HG03108 (cell line): ENCODE data around the gene CDC42EP4.
"Not testable (repeated sequence)": the region's sequence is repeated elsewhere in the genome, so short reads cannot be mapped to it uniquely, and the experiment has no call there.

ENCODE experiments used
- ATAC-seq: cut with Tn5 transposase; IDR thresholded peaks from one replicate; pipeline ENCODE4 v1.9.1; 2021; ENCODE audit warnings: moderate library complexity; ENCODE audit not compliant: unreplicated experiment

CDC42EP4 gene

GRCh38 chr17:73343168-73343634, 31.4 kb upstream of the CDC42EP4 start:
- ATAC-seq, result no peak

GRCh38 chr17:73342541-73343167, 30.9 kb upstream of the CDC42EP4 start:
- ATAC-seq, result no peak

DNA sequence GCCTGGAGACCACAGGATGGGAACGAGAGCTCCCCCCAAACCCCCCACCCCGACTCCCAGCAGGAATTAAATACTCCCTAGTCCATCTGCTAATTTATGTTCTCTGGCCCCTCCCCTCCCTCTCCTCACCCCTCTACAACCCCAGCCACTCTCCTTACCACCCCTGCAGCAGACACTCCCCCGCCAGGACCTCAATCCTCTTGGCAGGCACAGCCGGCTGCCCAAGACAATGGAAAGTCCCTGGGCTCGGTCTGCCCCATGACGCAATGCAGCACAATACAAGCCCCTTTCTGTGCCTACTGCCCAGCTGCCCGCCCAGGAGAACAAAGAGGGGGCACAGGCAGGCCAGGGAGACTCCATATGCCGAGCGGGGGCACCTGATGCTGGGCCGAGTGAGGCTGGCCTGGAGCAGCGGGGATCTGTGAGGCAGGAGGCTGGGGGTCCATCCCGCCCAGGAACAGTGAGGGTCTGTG, 30.3 kb upstream of the CDC42EP4 start:
- no peak for ATAC-seq

DNA sequence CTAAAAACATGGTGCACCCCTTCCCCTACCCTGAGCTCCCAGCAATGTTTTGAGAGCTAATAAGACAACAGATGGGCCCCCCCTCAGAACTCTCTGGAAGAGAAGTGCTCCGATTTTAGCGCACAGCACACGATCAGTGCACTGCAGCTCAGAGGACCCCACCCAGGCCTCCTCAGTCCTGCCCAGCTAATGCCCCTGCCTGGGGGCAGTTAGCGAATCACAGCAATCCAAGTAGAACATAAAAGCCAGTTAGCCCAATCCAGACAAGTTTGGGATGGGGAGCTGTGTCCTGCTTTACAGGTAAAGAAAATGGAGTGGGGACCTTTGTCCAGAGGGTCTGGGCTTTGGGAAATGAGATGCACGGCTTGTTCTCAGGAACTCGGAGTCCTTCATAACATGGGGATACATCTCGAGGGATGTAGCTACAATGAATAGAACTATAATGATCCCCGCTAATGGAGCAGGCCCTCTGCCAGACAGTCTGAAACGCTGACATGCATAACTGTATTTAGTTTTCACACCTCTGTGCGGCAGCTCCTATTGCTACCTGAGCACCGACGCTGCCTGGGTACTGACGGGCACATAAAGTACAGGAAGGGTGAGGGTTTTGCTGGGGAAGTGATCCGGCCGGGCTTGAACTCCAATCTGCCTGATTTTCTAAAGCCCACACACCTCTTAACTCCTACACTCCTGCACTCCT, 29.7 kb upstream of the CDC42EP4 start:
- ATAC-seq, result no peak

- no peak for ATAC-seq
Observed at GRCh38 chr17:73340093-73340596, 28.3 kb upstream of the CDC42EP4 start.

DNA sequence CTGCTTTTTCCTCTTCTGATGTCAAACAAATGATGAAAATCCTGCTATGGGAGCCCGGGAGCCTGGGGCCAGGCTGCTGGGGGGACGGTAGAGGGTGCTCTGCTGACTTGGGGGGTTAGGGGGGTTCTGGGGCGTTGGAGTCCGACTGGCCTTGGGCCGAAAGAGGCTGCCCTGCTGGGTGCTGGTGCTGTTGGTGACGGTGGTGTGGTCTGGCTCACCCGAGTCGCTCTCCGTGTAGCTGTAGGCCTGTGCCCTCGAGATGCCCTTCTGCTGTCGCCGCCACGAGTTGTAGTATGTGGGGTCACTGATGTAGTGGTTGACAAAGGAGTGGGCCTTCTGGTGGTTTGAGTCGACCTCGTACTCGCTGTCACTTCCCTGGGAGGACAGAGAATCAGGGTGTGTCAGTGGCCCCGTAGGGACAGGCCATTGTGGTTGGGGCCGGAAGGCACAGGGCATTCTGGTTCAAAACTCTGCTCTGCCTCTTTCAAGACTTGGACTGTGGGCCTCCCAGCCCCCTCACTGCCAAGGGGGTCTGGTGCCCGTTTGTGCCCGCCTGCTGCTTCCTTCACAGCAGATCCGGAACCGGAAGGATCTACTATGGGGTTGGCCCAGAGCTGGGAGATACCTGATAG, 26.9 kb upstream of the CDC42EP4 start:
- no peak for ATAC-seq

- no peak for ATAC-seq
Observed at GRCh38 chr17:73338050-73338521, 26.3 kb upstream of the CDC42EP4 start.

DNA sequence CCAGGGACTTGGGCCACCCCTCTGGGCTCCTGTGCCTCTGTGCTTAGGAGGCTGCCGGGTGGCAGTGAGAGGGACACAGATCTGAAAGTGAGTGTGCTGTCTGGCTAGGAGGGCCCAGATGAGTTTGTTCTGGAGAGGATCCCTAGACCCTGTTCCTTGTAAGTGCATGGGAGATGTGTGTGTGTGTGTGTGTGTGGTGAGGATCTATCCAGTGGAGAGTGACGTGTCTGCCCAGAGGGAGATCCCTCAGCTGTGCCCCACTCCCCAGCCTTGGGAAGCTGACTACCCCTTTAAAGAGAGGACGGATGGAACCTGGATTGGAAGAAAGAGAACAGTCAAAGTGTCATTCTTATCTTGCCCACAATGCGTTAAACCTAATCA, 25.5 kb upstream of the CDC42EP4 start:
- no peak for ATAC-seq

DNA sequence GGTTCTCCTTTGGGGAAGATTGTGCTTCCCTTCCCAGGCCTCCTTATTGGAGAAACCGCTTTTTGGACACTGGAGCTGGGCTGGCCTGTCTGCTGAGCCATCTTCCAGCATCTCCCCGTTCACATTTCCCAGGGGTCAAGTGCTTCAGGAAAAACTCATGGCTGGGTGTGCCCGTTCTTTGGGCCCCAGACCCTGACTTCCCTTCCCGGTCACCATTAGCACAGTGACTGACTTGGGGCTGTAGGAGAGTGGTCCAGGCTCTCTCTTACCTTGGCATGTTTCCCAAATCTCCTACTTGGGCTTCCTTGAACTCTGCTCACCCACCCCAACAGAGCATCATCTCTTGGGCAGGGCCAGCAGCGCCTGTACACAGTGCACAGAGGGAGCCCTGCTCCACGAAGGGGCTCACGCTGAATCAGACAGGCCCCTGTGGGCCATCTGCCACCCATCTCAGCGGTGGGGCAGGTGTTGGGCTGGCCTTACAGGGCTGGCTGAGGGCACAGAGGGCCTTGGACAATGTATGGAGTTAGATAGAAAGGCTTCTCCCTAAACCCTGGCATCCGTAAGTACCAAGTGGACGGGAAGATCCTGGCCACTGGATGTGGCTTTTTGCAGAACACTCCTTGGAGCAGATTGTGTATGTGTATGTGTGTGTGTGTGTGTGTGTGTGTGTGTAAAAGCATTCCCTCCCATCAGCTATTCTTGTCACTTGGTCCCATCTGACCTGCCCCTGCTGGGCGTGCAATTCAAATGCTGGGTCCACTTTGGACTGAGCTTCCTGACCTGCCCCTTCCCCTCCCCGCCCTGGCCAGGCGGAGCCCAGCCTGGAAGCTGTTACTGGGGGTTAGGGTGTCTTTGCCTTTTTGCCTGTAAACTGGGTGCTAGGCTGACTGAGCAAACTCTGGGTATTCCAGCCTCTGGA, 24.9 kb upstream of the CDC42EP4 start:
- ATAC-seq, result no peak

GRCh38 chr17:73335591-73336407, 24.0 kb upstream of the CDC42EP4 start:
- no peak for ATAC-seq

- ATAC-seq, result no peak
Observed at GRCh38 chr17:73334771-73335513, 23.1 kb upstream of the CDC42EP4 start.

GRCh38 chr17:73333445-73333844, 21.6 kb upstream of the CDC42EP4 start:
- not testable (repeated sequence) for ATAC-seq

DNA sequence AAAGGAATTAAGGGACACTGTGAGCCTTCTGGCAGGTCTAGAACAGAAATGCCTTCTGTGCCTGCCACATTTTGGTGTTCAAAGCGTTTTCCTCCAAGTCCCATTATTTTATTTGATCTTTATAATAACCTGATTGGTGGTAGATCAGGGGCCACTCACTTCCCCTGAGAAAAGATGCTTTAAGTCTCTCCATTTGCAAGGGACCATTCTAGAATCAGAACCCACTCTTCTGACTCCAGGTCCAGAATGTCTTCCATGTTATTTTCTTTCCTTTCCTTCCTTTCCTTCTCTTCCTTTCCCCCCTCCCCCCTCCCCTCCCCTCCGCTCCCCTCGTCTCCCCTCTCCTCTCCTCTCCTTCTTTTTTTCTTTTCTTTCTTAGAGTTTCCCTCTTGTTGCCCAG, 19.3 kb upstream of the CDC42EP4 start:
- no peak for ATAC-seq

DNA sequence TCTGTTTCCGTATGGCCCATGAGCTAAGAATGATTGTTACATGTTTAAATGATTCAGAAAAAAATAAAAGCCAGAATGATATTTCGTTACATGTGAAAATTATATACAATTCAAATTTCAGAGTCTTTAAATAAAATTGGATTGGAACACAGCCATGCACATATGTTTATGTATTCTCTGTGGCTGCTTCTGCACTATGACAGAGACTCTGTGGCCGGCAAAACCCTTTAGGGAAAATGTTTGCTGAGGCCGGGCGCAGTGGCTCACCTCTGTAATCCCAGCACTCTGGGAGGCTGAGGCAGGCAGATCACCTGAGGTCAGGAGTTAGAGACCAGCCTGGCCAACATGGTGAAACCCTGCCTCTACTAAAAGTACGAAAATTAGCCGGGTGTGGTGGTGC, 15.9 kb upstream of the CDC42EP4 start:
- ATAC-seq, result no peak

DNA sequence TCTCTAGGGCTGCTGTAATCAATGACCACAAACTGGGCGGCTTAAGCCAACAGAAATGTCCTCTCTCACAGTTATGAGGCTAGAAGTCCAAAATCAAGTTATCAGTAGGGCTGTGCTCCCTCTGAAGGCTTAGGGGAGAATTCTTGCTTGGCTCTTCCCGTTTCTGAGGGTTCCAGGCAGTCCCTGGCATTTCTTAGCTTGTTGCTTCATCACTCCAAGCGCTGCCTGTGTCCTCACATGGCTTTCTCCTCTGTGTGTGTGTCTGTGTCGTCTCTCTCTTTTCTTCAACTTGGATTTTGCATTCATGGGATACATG, 13.7 kb upstream of the CDC42EP4 start:
- ATAC-seq, result no peak

GRCh38 chr17:73324711-73325526, 13.1 kb upstream of the CDC42EP4 start:
- ATAC-seq, result no peak

- ATAC-seq, result no peak
Observed at GRCh38 chr17:73324160-73324475, 12.3 kb upstream of the CDC42EP4 start.

DNA sequence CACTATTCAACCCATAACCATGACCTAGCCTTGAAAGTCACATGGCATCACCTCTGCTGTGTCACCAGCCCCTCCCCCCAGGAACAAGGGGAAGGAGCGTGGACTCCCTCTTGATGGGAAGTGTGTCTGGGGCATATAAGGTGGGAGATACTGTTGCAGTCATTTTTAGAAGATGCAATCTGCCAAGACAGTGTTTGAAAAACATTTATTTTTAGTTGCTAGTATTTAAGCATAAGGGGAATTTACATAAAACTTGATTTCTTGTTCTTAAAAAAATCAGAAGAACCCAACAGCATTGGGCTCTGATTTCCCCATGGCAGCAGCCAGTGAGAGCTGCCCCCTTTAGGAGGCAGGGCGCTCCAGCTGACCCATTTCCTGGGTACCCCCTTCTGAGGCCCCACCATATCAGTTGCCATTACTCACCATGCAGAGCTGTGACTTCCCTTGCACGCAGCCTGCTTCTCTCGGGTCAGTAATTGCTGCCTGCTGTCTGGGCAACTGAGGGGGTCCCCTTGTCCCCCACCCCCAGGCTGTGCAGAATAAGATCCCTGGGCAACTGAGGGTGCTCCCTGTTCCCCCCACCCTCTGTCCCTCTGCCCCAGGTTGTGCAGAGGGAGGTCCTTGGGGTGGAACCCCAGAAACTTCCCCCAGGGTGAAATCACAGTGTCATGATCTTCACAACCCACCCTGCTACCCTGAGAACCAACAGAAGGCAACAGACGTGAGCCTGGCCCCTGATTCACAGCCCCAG, 11.8 kb upstream of the CDC42EP4 start:
- ATAC-seq, result no peak
